Ovary (tissue), 3 donors: ENCODE measurements around the gene KCNAB2.

ENCODE experiments used
- POLR2A ChIP-seq: fragments of 450-650 bp; IDR thresholded peaks from one replicate; pipeline ENCODE4 v1.6.1; 2017; ENCODE audit warnings: antibody characterized with exemption, mild to moderate bottlenecking, moderate library complexity
- TF ChIP-seq, protein P1 (sequence below), 3 donors: fragments of 450-650 bp in 2 of 3; fragments of 200-600 bp in 1 of 3; IDR thresholded peaks; one replicate each; pipeline versions ENCODE4 v1.5.1 to v1.8.0; 2016 to 2022; ENCODE audit warnings: antibody characterized with exemption in 3 of 3, mild to moderate bottlenecking in 1 of 3
- donor health status: DM: no; HTN: no; CAD: no.

DNA sequence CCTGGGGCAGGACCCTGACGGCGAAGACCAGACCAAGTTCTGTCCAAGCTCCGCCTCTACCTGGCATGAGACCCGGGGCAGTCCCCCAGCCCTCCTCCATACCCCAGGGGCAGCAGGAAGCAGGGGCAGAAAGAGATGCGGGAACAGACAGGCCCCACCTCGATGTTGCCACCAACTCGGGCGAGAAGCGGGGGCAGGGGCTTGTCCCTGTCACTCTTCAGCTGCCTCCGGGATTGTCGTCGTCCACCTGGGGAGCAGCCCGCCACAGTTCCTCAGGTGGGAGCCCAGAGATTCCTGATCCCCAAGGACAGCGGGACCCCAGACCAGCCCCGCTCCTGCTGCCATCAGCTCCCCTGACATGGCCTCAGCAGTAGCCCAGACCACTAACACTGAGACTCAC, 79.7 kb downstream of the KCNAB2 start:
- TF ChIP-seq, protein P1, sequence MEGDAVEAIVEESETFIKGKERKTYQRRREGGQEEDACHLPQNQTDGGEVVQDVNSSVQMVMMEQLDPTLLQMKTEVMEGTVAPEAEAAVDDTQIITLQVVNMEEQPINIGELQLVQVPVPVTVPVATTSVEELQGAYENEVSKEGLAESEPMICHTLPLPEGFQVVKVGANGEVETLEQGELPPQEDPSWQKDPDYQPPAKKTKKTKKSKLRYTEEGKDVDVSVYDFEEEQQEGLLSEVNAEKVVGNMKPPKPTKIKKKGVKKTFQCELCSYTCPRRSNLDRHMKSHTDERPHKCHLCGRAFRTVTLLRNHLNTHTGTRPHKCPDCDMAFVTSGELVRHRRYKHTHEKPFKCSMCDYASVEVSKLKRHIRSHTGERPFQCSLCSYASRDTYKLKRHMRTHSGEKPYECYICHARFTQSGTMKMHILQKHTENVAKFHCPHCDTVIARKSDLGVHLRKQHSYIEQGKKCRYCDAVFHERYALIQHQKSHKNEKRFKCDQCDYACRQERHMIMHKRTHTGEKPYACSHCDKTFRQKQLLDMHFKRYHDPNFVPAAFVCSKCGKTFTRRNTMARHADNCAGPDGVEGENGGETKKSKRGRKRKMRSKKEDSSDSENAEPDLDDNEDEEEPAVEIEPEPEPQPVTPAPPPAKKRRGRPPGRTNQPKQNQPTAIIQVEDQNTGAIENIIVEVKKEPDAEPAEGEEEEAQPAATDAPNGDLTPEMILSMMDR (IDR thresholded peaks at IDR 0.05): no peak
- TF ChIP-seq POLR2A: no peak
